ENCODE data around the gene MYD88.

Gene MYD88

DNA sequence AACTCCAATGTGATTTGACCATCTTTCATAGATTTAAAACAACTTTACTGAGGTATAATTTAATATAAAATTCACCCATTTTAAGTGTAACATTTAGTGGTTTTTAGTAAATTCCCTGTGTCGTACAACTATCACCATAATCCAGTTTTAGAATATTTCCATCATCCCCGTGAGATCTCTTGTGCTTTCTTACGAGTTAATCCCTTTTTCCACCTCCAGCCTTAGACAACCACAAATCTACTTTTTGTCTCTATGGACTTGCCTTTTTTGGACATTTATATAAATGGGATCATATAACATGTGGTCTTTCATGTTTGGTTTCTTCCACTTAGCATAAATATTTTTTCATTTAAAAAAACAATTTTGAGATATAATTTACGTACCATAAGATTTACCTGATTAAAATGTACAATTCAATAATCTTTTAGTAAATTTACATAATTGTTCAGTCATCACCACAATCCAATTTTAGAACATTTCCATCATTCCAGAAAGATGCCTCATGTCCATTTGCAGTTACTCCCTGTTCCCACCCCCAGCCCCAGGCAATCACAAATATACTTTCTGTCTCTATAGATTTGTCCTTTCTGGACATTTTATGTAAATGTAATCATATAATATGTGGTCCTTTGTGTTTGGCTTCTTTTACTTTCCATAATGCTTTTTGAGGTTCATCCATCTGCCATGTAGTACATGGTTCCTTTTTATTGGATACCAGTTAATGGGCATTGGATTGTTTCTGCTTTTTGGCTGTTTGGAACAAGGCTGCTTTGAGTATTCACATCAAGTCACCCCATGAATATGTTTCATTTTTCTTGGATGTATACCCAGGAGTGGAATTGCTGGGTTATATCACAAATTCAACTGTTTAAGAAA lies 29.9 kb downstream of the MYD88 start:
- H3K4me3 Mint-ChIP-seq: no peak overlapping the region
- no peaks in the 10 kb centered on the region for H3K27me3 Mint-ChIP-seq (ENCODE audit: low read depth)
- peaks cover 58% of the 10 kb centered on the region for H3K4me1 Mint-ChIP-seq (ENCODE audit: low read depth)
- H3K9me3 Mint-ChIP-seq: no peaks in the 10 kb centered on the region
- H3K36me3 Mint-ChIP-seq (ENCODE audit: low read depth): peaks cover 17% of the 10 kb centered on the region
- no peak overlapping the region for H3K27ac Mint-ChIP-seq

DNA sequence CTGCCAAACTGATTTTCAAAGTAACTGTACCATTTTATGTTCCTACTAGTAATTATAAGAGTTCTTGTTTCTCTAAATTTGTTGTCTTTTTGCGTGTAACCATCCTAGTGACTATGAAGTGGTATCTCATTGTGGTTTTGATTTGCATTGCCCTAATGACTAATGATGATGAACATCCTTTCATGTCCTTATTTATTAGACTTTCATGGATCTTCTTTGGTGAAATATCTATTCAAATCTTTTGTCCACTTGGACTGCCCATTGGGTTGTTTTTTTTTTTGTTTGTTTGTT lies 30.5 kb downstream of the MYD88 start:
- Mint-ChIP-seq H3K4me3 (no peak overlapping the region), H3K27ac (no peak overlapping the region), H3K9me3 (no peaks in the 10 kb centered on the region), H3K27me3 (ENCODE audit: low read depth) (no peaks in the 10 kb centered on the region), H3K4me1 (ENCODE audit: low read depth) (peaks cover 60% of the 10 kb centered on the region), H3K36me3 (ENCODE audit: low read depth) (peaks cover 17% of the 10 kb centered on the region)

DNA sequence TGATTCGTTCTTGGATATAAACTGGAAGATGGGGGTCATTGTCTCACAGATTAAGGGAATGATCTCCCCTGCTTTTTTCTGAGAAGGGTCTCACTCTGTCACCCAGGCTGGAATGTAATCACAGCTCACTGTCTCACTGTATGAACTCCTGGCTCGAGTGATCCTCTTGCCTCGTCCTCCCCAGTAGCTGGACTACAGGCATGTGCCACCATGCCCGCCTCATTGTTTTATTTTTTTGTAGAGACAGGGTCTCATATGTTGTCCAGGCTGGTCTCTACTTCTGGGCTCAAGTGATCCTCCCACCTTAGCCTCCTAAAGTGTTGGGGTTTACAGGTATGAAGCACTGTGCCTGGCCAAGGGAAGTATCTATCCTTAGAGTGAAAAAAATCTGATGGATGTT lies 32.3 kb downstream of the MYD88 start:
- Mint-ChIP-seq H3K36me3 (ENCODE audit: low read depth) (peaks cover 17% of the 10 kb centered on the region), H3K9me3 (no peaks in the 10 kb centered on the region), H3K27ac (no peak overlapping the region), H3K27me3 (ENCODE audit: low read depth) (no peaks in the 10 kb centered on the region), H3K4me1 (ENCODE audit: low read depth) (peaks cover 63% of the 10 kb centered on the region), H3K4me3 (no peak overlapping the region)

DNA sequence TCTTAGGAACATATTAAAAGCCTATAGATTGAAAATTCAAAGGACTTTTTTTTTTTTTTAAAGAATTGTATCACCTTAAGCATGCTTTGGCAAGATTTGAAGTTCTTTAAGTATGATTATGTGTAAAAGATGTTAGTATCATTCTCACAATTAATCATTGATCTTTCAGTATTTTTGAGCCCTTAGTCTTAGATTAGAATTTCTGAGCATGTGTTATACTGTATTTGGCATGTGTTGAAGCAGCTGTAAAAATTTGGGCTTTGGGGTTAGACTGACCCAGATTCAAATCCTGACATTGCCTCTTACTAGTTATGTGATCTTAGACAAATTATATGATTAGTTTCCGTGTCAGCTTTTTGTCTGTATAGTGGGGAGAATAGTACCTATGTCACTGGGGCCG lies 33.2 kb downstream of the MYD88 start:
- H3K27me3 Mint-ChIP-seq (ENCODE audit: low read depth): no peaks in the 10 kb centered on the region
- no peak overlapping the region for H3K4me3 Mint-ChIP-seq
- peaks cover 12% of the 10 kb centered on the region for H3K36me3 Mint-ChIP-seq (ENCODE audit: low read depth)
- peaks cover 59% of the 10 kb centered on the region for H3K4me1 Mint-ChIP-seq (ENCODE audit: low read depth)
- no peaks in the 10 kb centered on the region for H3K9me3 Mint-ChIP-seq
- no peak overlapping the region for H3K27ac Mint-ChIP-seq

DNA sequence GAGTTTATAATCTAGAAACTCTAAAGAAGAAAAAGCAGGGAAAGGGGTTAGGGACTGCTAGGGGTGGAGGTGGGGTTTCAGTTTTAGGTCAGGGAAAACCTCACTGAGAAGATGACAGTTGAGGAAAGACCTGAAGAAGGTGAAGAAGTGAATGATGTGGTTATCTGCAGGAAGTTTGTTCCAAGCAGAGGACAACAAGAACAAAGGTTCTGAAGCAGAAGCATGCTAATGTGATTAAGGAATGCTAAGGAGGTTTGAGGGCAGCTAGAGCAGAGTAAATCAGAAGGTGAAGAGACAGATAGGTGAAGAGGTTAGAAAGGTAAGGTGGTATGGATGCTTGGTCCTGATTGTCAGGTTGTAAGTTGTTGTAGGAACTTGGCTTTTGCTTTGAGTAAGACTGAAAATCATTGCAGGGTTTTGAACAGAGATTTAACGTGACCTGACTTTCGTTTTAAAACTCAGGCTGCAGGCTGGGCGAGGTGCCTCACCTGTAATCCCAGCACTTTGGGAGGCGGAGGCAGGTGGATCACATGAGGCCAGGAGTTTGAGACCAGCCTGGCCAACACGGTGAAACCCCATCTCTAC lies 35.5 kb downstream of the MYD88 start:
- Mint-ChIP-seq H3K4me1 (ENCODE audit: low read depth) (peaks cover 45% of the 10 kb centered on the region), H3K27ac (peak overlapping the region; percentile 13), H3K4me3 (peak overlapping the region; percentile 13), H3K9me3 (no peaks in the 10 kb centered on the region), H3K36me3 (ENCODE audit: low read depth) (peaks cover 3% of the 10 kb centered on the region), H3K27me3 (ENCODE audit: low read depth) (no peaks in the 10 kb centered on the region)

DNA sequence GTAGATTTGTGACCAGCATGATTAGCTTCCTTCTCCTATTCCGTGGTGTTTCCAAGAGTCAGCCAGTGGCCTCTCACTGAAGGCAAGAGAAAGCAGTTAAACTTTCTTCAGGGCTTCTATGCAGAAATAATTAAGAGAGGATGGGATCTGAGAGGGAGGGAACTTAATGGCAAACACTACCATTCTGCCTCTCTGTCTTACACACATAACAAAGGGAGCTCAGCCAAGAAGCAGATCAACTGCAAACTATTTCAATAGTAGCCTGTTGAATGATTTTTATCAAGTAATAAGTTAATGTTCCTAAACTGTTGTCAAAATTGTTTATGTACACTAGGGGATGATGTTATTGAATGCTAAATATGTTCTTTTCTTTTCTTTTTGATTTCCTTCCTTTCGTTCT lies 38.7 kb downstream of the MYD88 start:
- H3K4me1 Mint-ChIP-seq (ENCODE audit: low read depth): peaks cover 33% of the 10 kb centered on the region
- no peaks in the 10 kb centered on the region for H3K9me3 Mint-ChIP-seq
- no peak overlapping the region for H3K4me3 Mint-ChIP-seq
- H3K36me3 Mint-ChIP-seq (ENCODE audit: low read depth): peaks cover 7% of the 10 kb centered on the region
- no peak overlapping the region for H3K27ac Mint-ChIP-seq
- H3K27me3 Mint-ChIP-seq (ENCODE audit: low read depth): no peaks in the 10 kb centered on the region

DNA sequence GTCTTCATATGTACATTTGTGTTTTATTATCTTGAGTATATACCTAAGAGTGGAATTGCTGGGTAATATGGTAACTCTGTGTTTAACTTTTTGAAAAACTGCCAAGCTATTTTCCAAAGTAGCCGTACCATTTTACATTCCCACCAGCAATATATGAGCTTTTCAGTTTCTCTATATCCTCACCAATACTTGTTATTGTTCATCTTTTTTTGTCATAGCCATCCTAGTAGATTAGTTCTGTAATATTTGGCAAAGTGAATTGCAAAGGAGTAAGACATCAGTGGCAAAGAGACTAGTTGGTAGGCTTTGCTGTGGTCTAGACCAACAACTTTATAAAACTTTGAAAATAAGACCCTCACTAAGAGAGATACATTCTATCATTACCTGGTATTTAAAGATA lies 48.3 kb downstream of the MYD88 start:
- H3K9me3 Mint-ChIP-seq: peaks cover 6% of the 10 kb centered on the region
- no peak overlapping the region for H3K27ac Mint-ChIP-seq
- peaks cover 4% of the 10 kb centered on the region for H3K4me1 Mint-ChIP-seq (ENCODE audit: low read depth)
- no peaks in the 10 kb centered on the region for H3K27me3 Mint-ChIP-seq (ENCODE audit: low read depth)
- H3K36me3 Mint-ChIP-seq (ENCODE audit: low read depth): peaks cover 40% of the 10 kb centered on the region
- H3K4me3 Mint-ChIP-seq: no peak overlapping the region

DNA sequence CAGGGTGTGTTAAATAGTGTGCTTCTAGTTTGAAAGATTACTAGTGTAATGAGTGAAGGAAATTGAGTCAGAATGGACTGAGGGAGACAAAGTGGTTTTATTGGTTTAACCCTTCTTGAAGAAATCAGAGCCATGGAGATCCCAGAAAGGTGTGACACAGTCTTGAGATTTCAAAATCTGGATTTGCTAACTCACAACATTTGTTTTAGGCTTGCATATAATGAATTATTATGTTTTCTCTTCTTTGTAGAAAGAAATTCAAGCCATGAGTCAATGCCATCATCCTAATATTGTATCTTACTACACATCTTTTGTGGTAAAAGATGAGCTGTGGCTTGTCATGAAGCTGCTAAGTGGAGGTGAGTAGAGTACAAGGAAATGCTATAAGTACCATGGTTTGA lies 52.0 kb downstream of the MYD88 start:
- Mint-ChIP-seq H3K4me3 (no peak overlapping the region), H3K9me3 (peaks cover 6% of the 10 kb centered on the region), H3K27me3 (ENCODE audit: low read depth) (no peaks in the 10 kb centered on the region), H3K27ac (peak overlapping the region; percentile 42), H3K4me1 (ENCODE audit: low read depth) (peaks cover 4% of the 10 kb centered on the region), H3K36me3 (ENCODE audit: low read depth) (peaks cover 41% of the 10 kb centered on the region)
